HG03097 (cell line): Measurements from ENCODE around the gene PTPN12.
"Not testable (repeated sequence)": the region's sequence is repeated elsewhere in the genome, so short reads cannot be mapped to it uniquely, and the experiment has no call there.

ENCODE experiments used
- ATAC-seq: cut with Tn5 transposase; IDR thresholded peaks from one replicate; pipeline ENCODE4 v1.9.1; 2021; ENCODE audit not compliant: unreplicated experiment, low FRiP score

PTPN12 gene

DNA sequence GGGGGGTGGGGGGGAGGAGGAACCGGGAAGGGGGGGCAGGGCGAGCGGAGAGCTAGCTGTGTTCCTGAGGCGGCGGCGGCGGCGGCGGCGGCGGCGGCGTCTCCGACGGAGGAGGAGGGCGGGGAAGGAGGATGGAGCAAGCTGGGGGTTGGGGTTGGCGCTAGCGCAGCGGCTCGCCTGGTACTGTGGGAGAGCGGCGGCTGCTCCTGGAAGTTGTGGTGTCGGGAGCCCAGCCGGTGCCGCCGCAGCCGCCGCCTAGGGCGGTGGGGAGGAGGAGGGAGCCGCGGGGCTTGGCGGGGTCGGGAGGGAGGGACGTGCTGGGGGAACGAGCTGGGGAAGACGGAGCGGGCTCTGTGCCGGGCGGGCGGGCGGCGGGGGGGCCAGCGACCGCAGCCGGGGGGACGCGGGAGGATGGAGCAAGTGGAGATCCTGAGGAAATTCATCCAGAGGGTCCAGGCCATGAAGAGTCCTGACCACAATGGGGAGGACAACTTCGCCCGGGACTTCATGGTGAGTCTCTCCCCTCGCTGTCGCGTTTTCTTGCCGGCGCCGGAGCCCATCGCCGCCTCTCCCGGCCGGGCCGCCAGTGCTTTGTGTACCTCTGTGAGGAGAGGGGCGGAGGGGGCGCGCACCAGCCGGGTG is at the start of gene PTPN12:
PTPN12 (plus strand) TSS at position 160 of the 642 bp plus-strand sequence; CDS start at position 412, 252 bp downstream.
- peak; percentile 42 for ATAC-seq

DNA sequence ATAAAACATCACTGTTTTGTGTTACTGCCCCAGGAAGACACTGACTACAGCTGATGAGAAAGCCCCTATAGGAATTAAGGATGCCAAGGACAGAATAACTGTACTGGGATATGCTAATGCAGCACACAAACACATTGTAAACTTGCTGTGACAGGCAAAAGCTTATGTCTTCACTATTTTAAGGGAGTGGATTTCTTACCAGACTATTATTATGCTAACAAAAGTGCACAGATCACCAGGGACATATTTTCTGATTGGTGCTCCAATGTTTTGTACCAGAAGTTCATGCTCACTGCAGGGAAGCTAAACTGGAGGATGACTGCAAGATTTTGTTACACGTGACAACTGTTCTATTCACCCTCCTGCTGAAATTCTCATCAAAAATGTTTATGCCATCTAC is 48.1 kb upstream of the PTPN12 start:
- ATAC-seq: no peak

DNA sequence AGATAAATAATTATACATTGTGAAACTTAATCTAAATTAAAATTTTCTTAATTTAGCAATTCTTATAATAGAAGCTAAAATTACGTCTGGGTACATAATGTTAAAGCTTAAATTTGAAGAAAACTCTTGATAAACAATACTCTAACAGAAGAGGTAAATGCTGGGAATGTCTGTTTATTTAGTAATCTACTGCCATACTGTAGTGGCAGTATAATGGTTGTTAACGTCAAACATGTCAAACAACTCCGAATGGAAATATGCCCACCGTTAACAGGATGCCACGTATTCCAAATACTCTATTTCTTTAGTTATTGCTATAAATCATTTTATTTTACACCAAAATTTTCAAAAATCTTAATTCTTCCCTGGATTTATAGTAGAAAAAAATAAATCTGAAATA is 40.0 kb upstream of the PTPN12 start:
- ATAC-seq: no peak

DNA sequence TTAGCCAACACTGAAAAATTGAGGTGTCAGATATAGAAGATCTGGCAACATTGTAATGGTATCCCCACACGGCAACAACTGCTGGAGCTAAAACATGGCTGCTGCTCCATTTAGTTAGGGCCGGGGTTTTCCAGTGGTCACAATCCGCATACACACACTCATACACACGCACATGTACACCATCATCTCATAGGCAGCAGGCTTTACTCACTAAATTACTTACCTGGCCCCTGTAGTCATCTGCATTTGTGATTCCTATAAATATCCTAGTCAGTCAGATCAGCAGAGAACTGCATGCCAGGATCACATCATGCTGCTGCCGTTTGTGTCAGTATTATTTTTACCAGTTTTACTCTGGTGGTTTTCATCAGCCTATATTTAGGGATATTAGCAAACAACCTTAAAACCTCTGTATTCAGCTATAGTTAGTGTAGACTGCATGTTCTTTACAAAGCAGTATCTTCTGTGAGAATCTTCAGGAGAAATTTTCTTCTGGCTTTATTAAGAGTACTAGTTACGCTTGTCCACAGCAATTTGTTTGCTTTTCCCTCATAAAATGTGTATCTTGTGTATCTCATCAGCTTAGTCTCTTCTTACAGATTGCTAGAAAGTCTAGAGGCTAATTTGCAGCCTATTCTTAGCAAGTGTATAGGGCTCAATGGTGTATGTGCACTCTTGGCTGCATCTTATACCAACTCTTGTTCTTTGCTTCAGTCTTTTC is 38.3 kb upstream of the PTPN12 start:
- no peak for ATAC-seq

GRCh38 chr7:77501192-77501515 is 35.9 kb upstream of the PTPN12 start:
- ATAC-seq: no peak

DNA sequence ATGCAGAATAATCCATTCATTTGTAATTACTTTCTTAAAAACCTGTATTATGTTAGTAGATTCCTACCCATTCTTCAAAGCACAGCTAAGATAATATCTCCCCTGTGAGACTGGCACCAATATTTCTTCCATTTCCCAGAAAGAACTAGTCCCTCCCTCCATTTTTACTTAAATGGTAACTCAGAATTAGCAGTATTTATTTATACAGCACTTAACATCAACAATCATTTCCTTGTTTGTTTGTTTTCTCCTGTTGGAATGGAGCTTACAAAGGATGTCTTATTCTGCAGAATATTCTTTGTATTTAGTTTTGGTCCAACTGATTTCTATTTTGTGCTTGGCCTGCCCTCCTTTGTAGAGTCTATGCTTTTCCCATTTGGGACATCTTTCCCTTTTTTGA is 32.1 kb upstream of the PTPN12 start:
- no peak for ATAC-seq

- no peak for ATAC-seq
Observed at GRCh38 chr7:77506899-77507298, 30.2 kb upstream of the PTPN12 start.

GRCh38 chr7:77513002-77513670 is 24.0 kb upstream of the PTPN12 start:
- not testable (repeated sequence) for ATAC-seq

DNA sequence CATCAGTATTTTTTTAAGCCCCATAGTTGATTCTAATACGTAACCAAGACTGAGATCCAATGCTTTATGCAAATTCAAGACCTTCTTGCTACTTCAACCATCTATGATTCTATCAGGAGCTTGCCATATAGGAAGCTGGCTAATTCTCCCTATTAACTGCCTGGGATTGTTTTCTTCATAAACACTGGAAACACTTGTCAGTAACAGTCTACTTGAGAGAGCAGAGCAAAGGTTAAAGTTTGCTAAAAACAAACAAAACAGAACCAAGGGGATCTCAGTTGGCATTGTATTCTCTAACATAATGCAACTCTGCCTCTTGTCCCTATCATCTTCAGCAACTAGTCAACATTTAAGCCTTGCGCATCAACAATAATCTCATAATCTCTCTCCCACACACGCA is 21.0 kb upstream of the PTPN12 start:
- ATAC-seq: no peak

GRCh38 chr7:77520261-77520660 is 16.8 kb upstream of the PTPN12 start:
- ATAC-seq: no peak

DNA sequence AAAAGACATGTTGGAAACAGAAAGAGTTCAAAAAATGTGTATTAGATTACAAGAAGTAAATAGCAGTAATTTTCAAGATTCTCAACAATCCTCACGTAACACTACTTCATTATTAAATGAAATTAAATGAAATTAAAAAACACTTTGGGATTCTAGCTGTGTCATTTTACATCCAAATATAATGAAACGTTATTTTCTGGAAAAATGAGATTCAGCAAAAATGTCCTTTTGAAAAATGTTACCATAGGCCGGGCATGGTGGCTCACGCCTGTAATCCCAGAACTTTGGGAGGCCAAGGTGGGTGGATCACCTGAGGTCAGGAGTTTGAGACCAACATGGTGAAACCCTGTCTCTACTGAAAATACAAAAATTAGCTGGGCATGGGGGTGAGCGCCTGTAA is 15.6 kb upstream of the PTPN12 start:
- not testable (repeated sequence) for ATAC-seq

GRCh38 chr7:77524731-77525130 is 12.4 kb upstream of the PTPN12 start:
- no peak for ATAC-seq

DNA sequence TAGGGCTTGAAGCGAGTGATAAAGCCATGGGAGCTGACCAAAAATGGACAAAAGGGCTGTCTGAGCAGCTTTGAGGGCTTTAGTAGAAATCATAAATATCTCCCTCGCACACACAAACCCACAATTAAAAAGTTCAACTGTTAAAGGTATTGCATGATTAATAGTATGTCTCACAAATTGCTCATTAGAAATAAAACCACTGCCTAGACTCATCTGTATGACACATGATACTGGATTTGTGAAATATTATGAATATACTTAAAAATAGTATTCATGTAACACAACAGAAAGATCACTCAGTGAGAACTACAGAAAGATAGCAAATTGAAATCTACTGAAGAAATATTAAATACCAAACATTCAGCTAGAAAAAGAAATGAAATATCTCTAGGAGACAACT is 11.9 kb upstream of the PTPN12 start:
- no peak for ATAC-seq

DNA sequence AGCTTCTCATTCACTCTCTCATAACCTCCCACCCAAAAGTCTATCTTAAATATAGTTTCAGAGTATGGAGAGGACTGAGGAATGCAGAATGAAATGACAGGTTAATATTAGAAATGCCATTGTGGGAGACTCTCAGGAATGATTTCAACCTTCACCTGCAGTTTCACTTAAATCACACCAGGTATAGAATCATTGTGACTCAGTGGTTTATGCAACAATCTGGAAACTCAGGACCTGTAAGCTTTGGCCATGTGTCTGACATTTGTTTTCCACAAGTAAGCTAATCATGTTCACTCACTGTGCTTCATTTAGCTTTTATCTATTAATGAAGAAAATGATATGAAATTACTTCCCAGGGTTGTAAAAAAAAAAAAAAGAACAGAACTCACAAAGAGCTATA is 8.7 kb upstream of the PTPN12 start:
- ATAC-seq: no peak

DNA sequence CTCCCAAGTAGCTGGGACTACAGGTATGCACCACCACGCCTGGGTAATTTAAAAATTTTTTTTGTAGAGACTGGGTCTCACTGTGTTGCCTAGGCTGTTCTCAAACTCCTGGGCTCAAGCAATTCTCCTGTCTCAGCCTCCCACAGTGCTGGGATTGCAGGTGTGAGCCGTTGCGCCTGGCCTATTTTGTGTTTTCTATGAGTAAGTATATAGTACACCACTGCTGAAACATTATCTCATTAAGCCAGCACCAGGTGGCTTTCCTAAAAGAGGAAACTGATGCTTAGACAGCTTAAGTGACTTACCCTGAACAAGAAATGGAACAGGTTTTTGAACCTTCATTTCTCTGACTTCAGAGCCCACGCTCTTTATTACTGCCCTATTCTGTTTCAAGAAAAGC is 7.8 kb upstream of the PTPN12 start:
- ATAC-seq: no peak

GRCh38 chr7:77531038-77531437 is 6.1 kb upstream of the PTPN12 start:
- no peak for ATAC-seq

GRCh38 chr7:77532247-77532646 is 4.8 kb upstream of the PTPN12 start:
- no peak for ATAC-seq

DNA sequence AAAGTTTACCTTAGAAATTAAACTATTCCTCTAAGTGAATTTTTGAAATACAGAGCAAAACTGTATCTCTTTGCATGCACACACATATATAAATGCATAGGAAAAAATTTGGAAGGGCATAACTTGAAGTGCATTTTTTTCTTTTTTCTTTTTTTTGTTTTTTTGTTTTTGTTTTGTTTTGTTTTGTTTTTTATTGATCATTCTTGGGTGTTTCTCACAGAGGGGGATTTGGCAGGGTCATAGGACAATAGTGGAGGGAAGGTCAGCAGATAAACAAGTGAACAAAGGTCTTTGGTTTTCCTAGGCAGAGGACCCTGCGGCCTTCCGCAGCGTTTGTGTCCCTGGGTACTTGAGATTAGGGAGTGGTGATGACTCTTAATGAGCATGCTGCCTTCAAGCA is 4.4 kb upstream of the PTPN12 start:
- not testable (repeated sequence) for ATAC-seq

DNA sequence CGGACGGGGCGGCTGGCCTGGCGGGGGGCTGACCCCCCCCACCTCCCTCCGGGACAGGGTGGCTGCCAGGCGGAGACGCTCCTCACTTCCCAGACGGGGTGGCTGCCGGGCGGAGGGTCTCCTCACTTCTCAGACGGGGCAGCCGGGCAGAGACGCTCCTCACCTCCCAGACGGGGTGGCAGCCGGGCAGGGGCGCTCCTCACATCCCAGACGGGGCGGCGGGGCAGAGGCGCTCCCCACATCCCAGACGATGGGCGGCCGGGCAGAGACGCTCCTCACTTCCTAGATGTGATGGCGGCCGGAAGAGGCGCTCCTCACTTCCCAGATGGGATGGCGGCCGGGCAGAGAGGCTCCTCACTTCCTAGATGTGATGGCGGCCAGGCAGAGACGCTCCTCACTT is 3.0 kb upstream of the PTPN12 start:
- not testable (repeated sequence) for ATAC-seq

- no peak for ATAC-seq
Observed at GRCh38 chr7:77536017-77536412, 1.1 kb upstream of the PTPN12 start.

GRCh38 chr7:77536413-77537135 is 521 bp upstream of the PTPN12 start:
- ATAC-seq: peak; percentile 94
